Activated CD8-positive, alpha-beta memory T cell treated with anti-CD3 and anti-CD28 coated beads, Interleukin-2, amount 50 U/mL, for 24 hours (primary cell): ENCODE results near the gene STAB2.

Source experiments
- DNase-seq: peaks from one replicate; pipeline ENCODE4 v3.0.0-alpha.2; 2020; ENCODE audit errors: extremely low read depth

STAB2 gene

DNA sequence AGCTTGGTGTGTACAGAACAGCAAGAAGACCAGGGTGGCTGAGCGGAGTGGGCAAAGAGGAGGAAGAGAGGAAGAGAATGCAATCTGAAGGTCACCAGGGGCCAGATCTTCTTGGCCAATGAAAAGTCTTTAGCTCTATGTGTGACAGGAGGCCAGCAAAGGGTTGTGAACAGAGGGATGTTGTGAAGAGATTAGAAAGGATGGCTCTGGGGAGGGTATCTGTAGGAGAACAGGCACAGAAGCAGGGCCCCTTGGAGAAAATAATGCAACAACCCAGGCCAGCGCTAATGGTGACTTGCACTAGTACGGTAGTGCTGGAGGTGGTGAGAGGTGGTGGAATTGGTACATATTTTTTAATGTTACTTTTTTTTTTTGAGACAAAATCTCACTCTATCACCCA is 156.7 kb downstream of the STAB2 start:
- no peak for DNase-seq

DNA sequence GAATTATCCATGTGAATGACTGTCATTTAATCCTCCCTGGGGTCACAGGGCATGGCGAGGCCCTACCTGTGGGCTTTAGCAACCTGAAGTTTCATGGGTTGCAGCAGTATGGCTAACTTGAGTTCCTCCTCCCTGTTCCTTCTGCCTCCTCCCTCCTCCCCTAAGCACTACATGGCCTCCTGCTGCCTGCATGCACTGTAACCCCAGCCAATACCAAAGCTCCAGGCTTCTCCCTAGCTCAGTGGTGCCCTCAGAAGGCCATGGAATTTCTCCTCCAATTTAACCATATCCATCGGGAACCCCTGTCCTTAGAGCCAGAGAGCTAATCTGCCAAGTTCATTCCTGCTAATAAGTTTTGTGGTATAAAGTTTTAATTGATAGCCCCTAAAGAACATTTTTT is 158.9 kb downstream of the STAB2 start:
- no peak for DNase-seq

DNA sequence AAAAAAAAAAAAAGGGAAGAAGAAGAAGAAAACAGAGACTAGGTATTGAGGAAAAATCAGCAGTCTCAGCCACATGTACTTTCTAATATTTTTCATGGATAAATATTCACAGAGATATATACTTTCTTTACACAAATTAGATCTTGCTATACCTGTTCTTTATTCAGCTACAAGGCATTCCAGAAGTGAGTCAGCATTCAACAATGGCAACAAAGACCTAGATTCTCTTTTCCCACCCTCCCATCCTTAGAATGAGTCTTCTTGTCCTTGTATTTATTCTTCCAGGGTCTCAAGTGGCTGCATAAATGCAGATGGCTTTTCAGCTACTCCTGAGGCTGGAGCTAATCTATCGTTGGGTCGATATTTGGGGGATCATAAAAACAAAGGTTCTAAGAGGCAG is 160.9 kb downstream of the STAB2 start:
- no peak for DNase-seq

DNA sequence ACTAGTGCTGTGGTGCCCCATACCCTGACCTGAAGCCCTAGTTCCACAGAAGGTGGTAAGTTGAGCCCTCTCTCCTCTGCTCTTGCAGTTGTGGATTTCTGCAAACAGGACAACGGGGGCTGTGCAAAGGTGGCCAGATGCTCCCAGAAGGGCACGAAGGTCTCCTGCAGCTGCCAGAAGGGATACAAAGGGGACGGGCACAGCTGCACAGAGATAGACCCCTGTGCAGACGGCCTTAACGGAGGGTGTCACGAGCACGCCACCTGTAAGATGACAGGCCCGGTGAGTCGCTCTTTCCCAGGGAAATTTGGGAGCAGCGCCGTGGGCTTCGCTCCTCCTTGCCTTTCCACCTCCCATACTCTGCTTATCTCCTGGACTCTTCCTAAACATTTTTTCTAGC is 161.8 kb downstream of the STAB2 start:
- no peak for DNase-seq

DNA sequence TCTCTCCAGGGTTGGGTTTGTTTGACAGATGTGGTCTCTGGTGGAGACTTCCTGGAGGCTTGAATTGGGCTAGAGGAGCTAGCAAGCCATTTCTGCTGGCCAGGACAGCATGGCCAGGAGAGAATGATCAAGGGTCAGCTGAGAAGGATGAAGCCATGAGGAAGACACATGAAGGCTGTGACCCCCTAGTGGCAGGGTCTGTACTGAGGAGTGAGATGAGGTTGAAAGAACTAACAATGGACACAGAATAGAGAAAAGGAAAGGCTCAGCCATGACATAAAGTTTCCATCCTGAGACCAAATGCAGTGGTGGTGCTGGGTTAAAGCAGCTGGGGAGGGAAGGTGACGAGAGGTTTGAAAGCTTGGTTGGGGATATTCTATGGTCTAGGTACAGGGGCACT is 164.1 kb downstream of the STAB2 start:
- DNase-seq = no peak

DNA sequence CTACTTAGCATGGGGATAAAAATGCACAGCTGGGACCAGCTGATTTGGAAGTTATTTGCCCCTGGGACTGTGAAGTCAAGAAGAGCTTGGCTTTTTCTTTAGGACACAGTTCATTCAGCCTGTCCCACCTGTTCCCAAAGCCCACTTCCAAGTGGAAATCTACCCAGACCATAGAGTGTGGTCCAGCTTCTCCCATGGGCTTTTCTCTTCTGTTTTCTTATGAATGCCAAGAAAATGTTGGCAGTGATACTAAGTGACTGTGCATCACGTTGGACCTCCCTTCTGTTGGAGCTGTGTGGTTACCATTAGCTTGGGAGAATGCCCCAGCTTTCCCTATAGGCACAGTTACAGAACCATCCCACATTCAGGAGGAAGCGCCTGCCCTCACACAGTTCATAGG is 164.5 kb downstream of the STAB2 start:
- no peak for DNase-seq

DNA sequence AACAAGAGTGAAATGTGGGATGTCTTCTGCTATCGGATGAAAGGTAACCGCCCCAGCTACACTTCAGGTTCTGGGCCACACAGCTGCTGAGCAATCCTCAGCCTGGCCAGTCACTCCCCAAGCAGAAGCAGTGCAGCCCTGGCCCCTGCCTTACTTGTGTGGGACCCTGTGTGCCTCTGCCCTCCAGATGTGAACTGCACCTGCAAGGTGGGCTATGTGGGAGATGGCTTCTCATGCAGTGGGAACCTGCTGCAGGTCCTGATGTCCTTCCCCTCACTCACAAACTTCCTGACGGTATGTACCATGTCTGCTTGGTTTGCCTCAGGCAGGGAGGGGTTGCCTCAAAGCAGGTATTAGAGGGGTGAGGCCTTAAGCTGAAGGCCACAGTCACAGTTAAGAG is 168.4 kb downstream of the STAB2 start:
- no peak for DNase-seq

DNA sequence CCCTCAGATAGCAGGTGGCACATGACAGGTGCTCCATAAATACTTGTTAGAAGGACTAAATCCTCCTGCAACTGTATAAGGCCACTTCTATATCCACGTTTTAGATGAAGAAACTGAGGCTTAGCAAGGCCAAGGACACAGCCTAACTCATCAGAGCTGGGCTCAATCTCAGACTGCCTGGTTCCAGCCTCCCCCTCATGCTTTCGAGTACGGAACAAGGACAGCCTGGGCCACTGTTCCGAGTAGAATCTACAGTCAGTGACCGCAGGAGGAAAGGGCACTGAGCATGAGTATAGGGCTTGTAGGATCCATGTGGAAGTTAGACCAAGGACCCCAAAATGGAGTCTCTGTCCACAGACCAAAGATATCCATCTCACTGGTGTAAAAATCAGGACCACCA is 169.4 kb downstream of the STAB2 start:
- DNase-seq = no peak

DNA sequence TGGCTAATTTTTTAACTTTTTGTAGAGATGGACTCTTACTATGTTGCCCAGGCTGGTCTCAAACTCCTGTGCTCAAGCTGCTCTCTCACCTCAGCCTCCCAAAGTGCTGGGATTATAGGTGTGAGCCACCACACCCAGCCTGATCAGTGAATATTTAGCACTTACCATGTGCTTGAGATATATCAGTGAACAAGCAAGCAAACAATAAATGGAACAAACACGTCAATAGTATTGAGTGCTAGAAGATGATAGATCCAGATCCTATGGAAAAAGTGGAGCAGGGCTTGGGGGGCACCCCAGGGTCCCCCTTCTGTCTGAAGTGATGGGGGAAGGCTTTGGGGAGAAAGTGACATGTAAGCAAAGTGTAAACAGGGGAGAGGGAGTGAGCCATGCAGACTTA is 170.2 kb downstream of the STAB2 start:
- DNase-seq = no peak

DNA sequence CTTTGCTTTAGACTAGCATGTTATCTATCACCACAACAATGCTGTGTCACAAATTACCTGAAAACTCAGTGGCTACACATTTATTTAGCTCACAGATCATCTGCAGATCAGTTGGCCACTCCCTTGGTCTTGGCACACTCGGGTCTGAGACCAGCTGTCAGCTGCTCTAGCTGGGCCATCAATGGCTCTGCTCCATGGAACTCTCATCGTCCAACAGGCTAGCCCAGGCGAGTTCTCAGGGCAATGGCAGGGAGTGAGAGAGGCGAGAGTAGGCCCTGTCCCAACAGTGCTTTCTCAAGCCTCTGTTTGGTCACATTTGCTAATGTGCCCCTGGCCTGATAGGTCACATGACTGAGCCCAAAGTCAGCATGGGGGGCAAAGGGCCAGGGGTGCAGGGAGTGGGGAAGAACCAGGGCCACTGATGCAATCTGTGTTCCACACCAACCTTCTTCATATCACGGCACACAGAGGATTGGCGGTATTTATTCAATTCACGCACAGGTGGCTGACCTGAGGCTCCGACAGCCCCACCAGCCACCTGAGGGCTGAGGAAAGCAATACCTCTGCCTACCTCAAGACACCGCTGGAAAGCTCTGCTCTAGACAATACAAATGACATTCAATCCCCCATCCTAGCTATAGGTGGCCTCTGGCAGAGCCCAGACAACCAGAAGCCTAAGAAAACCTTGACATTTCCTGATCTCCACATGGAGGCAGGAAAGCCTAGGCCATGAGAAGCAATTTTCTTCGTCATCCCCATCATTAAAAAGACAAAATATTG is 171.4 kb downstream of the STAB2 start:
- DNase-seq = no peak

DNA sequence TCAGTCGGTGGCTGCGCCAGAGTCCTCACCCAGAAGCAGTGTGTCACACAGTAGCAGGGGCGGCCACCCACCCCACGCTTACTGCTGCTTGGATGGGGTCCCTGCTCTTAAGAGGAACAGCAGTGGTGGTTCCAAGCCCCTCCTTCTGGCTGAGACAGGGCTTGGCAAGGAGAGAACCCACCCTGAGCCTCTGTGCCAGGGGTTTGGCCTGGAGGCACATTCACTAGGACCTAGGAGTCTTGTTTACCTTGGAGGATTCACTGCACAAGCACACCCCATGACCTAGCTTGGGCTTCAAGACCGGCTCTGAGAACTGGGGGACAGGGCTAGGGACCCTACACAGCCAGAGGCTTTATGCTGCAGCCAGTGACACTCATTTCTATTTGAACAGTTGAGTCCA is 175.4 kb downstream of the STAB2 start:
- DNase-seq = no peak

DNA sequence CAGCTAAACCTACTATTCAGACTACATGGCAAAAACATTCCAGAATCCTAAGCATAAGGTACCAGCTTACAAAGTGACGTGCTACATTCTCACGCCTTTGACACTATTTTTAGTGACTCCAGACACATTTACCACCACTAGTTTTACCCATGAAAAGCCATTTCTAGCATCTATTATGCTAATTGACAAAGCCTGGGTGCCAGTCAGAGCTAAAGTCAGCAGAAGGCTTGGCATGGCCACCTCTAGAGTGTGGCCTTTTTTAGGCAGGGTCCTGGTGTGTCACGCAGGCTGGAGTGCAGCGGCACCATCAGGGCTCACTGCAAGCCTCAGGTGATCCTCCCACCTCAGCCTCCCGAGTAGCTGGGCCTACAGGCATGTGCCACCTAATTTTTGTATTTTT is 178.2 kb downstream of the STAB2 start:
- no peak for DNase-seq

DNA sequence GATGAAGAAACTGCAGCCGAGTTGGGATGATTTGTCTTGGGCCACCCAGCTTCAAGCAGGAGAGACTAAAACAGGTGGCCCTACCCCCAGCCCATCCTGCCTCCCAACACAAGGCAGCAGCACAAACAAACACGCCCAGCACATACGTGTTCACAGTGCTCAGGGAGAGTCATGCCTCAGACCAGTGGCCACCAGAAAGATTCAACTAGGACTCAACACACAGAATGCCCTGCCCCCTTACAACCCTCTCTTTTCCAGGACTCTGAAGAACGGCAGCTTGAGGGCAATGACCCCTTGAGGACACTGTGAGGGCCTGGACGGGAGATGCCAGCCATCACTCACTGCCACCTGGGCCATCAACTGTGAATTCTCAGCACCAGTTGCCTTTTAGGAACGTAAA is 179.0 kb downstream of the STAB2 start:
- no peak for DNase-seq

DNA sequence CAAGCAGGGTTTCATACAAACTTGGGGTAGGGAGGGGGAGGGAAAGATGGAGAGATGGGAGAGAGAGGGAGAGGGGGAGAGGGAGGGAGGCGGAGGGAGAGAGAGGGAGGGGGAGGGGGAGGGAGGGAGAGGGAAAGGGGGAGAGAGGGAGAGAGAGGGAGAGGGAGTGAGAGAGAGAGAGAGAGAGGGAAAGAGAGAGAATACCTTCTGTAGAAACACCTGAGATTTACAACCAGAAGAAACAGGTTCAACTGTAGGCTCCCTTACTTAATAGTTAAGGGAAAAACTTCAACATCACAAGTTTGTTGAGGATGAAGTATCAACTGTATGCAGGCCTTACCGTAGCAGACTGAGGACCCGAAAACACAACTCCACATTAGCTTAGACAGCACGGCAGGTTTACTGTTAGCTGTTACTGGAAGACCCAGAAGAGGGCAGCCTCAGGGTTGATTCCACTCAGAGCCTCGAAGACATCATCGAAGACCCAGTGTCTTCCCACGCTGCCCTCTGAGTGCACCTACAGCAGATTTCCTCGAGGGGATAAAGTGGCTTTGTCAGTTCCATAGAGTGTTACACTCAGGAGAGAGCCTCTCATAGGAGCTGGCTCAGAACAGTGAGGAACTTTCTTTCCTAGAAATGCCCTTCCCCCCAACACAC is 181.5 kb downstream of the STAB2 start:
- DNase-seq = no peak

DNA sequence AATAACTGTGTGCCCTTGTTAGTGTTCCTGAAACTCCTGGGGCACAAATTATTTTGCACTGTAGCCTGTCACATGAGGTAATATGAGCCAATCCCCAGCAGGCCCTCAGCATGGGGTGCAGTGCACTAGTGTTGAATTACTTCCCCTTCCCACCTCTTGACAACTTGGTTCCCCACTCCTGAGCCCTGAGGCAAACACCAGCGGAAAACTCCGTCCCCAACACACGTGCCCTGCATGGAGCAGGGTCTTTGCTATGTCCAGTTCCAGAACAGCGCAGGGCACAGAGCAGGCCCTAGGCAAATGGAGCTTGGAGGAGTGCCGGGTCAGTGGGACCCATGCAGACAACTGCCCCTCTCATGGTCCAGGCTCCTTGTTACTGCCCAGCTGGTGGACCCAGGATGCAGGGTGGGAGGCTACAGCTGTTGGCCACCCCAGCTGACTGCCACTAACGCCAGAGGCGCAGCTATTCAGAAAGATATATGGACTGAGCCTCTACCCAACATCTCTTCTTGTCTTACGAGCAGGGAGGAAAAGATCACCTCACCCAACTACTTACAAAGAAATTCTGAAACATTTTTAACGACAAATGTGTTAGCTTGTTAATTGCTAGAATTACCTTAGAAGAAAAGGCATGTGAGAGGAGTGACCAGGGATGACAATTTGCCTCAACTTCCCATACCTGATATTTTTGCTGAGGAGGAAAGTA is 182.3 kb downstream of the STAB2 start:
- DNase-seq = no peak

DNA sequence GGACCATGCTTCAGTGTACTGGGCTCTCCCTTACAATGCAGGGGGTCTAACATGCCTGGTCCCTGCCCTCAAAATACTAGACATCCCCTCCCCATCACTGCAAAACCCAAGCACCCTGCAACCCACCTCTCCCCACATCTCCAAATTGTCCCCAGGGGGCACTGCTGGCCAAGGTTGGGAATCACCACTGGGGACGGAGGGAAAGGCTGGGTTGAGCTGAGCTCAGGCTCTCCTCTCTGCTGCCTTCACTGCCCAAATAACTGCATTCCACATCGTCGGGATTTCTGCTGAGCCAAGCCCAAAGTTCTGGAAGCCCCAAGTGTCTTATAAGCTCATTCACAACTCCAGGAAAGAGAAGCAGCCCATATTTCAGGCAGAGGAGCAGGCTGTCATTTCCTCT is 184.4 kb downstream of the STAB2 start:
- DNase-seq = no peak

DNA sequence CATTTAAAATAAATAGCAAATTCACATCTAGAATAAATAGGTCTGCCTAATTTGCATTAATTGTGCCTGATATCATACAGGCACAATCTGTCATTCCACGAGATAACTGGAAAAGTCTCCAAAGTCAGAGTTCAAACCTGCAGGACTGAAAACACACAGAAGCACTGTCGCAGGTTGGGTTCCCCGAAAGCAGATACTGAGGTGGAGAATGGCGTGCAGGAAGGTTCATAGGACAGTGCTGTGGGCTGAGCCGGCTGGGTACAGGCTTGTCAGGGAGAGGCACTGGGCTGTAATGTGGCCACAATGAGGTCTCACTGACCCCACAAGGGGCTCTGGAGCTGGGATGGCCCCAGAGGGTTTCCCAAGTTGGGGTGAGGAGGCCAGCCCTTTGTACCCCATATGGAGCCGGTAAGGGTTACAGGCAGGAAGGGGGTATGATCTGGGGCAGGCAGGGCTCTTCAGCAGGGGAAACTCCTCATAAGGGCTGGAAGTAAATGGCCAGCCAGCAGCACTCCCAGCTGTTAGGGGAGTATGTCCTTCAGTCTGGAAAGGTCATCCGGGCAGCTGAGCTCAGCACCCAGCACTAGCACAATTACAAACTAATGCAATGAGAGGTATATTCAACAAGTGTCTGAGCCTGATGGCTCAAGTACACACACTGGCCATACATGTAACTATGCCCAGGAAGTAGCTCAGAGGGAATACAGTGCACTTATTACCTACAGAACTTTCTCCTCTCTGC is 185.5 kb downstream of the STAB2 start:
- DNase-seq = no peak

DNA sequence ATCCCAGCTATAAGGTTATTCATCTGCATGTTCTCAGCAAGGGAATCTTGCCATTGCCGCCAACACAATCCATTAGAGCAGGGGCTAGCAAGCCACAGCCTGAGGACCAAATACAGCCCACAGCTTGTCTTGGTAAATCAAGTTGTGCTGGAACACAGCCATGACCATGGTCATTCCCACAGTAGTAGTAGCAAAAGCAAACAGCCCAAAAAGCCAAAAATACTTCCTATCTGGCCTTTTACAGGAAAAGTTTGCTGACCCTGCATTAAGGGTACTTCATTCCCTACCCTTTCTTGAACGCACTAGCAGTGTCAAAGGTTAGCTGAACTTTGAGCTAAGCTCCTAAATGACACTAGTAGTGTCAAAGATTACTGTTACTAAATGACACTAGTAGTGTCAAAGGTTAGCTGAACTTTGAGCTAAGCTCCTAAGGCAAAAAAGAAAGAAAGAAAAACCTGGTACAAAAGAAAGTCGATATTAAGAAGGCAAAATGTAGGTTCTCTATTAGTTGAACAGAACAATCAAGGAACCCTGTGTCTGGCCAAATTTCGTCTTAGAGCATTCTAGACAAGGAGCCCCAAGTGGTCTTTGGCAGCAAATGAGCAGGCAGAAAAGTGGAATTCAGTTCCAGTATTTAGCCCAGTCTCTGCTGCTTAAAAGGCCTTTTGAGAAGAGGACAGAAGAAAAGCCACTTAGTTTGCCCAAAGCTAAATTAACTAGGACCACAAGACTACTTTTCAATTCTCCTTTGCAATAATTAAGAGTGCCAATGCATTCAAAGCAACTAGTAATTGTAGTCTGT is 186.2 kb downstream of the STAB2 start:
- DNase-seq = no peak

DNA sequence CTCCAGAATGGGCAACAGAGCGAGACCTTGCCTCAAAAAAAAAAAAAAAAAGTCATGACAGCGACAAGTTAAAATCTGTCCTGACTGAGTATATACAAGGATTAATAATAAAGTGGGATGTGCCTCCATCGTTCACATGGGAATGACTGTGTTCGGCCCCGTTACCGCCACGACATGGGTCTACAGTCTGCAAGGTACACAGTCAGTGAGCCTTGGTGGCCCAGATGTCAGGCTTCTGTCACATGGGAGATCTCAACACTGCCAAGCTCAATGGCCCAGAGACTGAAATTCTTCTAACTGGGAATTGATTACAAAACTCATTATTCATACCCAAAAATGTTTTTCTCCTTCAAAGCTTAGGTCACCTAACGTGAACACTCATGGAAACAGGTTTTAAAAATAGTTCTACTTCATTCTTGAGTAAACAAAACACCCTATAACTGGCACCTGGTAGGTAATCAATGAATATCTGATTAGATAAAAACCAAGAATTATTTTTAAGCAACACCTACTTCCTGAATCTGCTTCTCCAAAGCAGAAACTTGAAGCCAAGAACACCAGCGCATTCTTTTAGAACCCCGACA is 188.0 kb downstream of the STAB2 start:
- DNase-seq = no peak

DNA sequence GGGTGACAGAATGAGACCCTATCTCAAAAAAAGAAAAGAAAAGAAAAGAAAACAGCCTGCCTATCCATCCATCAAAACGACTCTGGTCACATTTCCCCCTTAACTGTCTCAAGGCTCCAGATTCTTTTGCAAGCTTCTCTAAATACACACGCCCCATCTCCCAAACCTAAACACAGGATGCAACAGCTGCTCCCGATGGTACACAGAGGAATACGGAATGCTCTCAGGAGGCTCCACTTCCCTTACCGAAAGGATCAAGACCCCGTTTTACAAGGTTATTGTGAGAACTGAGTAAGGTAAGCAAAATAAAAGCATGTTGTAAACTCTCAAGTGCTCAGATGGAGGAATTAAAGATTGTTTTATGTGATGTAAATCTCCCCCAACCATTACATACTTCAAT is 191.7 kb downstream of the STAB2 start:
- no peak for DNase-seq

DNA sequence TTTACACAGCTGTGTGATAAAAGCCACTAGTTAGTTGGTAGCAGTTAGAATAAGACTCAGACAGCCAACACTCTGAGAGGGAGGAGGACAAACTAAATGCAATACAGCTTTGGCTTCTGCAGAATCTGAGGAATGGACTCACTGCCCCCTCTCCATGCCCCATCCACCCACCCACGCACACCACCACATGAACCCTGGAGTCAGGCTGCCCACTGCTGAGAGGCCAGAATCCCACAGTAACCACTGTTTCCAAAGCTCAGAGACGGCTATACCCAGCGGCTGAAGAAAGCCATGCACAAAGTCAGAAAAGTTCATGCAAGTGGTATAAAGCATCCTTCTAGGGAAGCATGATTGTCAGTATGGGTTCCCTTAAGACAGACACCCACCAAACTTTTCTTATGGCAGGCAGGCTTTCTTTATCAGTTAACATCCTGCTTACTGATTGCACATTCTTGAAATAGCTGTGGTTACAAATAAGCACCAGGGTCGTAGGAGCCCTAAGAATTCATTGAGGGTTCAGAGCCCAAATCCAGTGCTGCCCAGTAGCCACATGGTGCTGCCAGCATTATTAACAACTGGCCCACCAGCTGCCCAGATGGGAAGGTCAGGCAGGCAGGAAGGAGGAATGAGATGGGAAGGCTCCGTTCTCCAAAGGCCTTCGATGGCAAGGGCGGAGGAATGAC is 192.5 kb downstream of the STAB2 start:
- no peak for DNase-seq
